NCI-H1436 treated with DMSO at 0.1 percent for 48 hours (cell line): Measurements from ENCODE around the gene PPM1L.
A peak's percentile ranks its signal among the peaks of the same experiment; 100 is the strongest.
"Not testable (repeated sequence)": the region's sequence is repeated elsewhere in the genome, so short reads cannot be mapped to it uniquely, and the experiment has no call there.

Experiments
- DNase-seq: peaks from one replicate; lab custom pipeline; 2025; lab: John Stamatoyannopoulos, UW

Gene PPM1L

DNA sequence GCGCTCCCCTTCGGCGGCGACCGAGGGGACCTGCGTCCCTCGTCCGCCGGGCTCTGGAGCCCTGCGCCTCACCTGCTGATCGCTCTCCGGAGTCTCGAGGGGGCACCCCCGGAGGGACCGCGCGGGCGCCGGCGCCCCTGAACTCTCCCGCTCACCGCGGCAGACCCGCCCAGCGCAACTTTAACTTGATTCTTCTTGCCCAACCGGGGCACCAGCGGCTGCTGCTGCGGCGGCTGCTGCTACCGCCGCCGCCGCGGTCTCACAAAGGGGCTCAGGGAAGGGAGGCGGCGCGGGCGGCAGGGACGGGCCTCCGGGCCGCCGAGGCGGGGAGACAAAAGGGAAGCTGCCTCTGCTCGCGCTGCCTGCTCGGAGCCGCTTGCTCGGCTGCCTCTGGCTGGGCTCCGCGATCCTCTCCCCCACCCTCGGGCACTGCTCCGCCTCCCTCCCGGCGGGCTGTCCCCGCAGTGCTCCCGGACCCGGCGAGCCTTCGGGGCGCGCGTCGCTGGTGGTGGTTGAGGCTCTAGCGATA lies at the start of gene PPM1L:
Gene PPM1L (plus strand): TSS at position 456 of the 529 bp plus-strand sequence.
- DNase-seq, result no peak

DNA sequence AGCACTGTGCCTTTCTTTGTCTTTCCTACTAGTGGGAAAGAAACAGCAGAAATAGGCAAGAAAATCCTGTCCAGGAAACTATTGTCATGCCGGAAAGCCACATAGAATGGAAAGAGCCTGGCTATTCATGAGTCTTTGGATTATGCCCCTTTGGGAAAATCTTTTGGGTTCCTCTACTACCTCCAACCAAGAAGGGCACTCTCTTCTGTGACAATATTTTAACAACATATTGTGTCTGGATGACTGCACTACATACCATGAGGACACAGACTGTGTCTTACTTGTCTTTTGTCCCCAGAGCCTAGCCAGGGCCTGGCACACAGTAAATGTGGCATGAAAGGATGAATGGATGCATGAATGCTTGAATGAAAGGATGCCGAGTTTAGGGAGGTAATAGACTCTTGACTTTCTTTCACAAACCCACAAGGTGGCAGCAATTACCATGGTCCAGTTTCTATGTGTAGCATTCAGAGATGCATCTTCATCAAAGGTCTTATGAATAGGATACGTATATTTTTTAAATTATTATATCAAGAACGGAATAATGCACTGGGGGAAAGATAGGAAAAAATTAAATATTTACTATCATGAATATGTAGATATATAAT lies 48.7 kb upstream of the PPM1L start:
- DNase-seq, result peak; percentile 39

- DNase-seq, result no peak
Measured at GRCh38 chr3:160709477-160710182, 46.4 kb upstream of the PPM1L start.

- not testable (repeated sequence) for DNase-seq
Measured at GRCh38 chr3:160713144-160713543, 42.9 kb upstream of the PPM1L start.

- DNase-seq, result no peak
Measured at GRCh38 chr3:160719710-160720109, 36.3 kb upstream of the PPM1L start.

GRCh38 chr3:160720123-160720746 lies 35.8 kb upstream of the PPM1L start:
- DNase-seq, result no peak

GRCh38 chr3:160722331-160722730 lies 33.7 kb upstream of the PPM1L start:
- DNase-seq, result no peak

DNA sequence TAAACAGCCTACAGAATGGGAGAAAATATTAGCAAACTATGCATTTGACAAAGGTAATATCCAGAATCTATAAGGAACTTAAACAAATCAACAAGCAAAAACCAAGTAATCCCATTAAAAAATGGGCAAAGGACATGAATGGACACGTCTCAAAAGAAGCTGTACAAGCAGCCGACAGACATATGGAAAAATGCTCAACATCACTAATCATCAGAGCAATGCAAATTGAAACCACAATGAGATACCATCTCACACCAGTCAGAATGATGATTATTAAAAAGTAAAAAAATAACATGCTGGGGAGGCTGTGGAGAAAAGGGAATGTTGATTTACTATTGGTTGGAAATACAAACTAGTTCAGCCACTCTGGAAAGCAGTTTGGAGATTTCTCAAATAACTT lies 30.7 kb upstream of the PPM1L start:
- no peak for DNase-seq

DNA sequence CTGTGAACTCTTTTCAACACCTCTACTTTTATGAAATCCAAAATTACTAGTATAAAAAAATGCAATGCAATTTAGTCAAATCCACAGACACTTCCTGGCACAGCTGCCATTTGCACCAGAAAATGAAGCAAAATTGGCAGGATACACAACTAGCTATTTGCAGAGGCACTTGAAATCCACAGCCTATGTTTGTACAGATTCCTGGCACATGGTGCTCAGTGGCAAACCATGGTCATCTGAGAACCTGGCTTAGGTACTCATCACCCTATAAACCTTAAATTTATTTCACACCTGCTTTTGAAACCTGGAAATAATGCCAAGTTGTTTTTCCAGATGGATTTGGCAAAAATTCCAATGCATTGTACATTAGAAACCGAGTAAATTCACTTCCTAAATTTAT lies 20.2 kb upstream of the PPM1L start:
- no peak for DNase-seq

- DNase-seq, result no peak
Measured at GRCh38 chr3:160738048-160738447, 18.0 kb upstream of the PPM1L start.

- DNase-seq, result no peak
Measured at GRCh38 chr3:160739079-160739478, 17.0 kb upstream of the PPM1L start.

DNA sequence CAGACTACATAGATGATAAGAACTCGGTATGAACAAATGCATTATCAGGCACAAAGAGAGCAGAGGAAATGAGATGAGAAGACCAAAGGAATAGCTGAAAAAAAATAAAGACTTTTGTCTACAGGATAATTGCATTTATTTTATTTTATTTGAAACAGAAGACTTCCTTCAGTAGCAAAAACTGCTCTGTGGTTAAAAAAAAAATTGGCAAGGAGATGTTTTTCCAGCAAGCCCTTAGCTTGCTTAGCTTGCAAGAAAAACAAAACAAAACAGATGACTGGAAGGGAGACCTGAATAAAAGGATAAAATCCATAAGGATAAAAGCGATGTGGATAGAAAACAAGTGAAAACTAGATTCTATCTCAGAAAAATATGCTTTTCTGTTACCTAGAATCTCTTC lies 9.1 kb upstream of the PPM1L start:
- no peak for DNase-seq

- DNase-seq, result no peak
Measured at GRCh38 chr3:160747422-160747821, 8.6 kb upstream of the PPM1L start.

- DNase-seq, result no peak
Measured at GRCh38 chr3:160748231-160748630, 7.8 kb upstream of the PPM1L start.

DNA sequence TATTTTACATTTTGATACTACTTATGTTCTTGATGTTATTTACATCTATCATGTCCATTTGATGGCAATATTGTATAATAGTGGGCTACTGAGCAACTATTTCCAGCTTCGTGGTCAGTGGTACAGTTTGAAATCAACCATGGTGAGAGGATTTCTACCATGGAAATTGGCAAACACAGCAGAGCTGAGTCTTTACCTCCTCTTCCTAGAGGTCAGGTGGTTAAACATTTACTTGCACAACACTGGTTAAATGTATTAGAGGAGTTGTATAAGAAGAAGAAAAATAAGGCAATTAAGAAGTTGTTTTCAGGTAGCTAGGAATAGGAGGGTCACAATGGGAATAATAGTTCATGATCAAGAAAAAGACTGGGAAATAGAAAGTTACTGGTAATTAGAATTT lies 7.2 kb upstream of the PPM1L start:
- DNase-seq, result no peak

- no peak for DNase-seq
Measured at GRCh38 chr3:160753953-160754352, 2.1 kb upstream of the PPM1L start.

DNA sequence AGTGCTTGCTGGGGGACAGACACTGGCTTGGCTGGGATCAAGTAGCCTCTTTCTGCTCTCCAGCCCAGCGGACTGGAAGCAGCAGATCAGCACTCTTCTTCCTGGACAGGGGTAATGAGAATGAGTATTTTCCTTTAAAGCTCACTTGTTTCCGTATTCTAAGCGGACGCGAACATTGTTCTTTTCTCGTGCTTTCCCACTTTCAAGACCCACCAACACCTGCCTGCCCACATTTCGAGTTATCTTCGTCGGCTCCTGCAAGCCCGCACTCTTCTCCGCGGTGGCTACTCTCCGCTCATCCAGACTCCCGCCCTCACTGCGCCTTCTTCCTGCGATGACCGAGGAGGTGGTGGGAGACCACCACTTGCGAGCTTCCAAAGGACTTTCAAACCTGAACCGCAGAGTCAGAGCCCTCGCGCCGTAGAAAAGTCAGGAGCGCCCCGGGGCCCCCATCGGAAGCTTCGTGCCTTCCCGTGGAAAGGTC lies 1.6 kb upstream of the PPM1L start:
- no peak for DNase-seq

DNA sequence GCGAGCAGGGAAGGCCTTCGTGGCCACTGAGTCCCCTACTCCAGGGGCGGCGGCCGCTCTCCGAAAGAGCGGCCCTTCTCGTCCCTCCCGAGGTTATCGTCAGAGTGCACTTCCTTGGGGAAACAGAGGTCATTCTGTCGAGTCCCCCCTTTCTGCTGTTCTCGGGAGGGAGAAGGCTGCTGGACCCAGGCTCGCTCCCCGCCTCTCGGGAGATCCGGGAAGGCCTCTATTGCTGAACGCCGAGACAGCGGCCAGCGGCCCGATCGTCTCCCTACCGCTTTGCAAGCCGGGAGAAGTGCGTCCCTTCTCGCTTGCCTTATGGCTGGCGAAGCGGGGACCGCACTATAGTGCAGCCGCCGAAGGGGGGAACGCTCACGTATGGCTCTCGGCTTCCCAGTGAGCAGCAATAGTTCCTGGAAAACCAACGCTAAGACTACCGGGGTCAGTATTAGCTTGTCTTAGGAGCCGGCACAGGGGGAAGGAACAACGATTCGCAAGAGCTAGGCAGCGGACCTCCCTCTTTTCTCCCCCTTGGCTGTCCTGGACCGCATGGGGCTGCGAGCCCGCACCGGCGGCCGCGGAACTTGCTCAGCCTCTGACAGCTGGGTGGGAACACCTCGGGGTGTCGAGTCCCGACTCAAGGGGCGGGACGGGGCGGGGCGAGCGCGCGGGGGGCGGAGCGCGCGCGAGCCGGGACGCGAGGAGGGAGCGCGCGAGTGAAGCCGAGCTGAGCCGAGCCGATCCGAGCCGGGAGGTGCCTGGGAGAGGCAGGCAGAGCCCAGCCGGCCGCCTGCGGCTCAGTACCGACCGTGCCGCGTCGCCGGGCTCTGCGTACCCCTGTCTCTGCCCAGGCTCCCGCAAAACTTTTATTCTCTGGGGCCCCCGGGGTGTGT lies 930 bp upstream of the PPM1L start:
- peak; percentile 87 for DNase-seq

DNA sequence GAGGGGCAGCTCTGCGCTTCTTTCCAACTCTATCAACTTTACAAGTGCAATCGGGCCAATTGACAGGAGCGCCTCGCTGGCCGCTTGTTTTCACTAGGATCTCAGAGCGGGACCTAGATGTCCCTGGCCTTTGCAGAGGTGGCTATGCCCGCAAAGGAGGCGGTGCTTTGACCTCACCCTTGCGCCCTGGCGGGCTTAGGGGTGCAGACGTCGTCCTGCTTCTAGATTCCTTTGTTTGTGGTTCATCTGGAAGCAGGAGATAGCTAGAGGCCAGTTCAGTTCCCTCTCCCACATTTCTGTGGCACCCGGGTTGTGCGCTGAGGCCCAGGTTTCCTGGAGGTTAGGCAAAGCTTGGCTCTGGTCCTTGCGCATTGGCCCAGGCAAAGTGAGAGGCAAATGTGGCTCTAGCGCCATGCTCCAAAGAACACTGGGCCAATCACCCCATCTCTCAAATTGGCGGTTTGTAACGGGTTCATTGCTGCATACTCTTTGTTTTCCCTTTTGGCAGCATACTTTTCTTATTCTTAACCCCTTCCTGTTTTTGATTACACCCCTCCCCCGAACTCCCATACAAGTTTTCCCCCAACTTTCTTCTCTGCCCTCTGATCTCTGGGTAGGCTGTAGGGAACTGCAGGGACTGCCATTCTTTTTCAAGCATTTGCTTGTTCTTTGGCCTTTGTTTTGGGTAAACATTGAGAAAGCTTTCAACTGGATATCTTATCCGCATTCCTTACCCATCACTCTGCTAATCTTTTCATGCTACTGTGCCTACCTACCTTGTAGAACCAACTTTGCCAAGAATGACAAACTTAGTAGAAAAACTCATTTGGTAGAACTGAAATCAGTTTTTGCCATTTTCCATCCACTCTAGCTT lies 1.4 kb downstream of the PPM1L start:
- no peak for DNase-seq

DNA sequence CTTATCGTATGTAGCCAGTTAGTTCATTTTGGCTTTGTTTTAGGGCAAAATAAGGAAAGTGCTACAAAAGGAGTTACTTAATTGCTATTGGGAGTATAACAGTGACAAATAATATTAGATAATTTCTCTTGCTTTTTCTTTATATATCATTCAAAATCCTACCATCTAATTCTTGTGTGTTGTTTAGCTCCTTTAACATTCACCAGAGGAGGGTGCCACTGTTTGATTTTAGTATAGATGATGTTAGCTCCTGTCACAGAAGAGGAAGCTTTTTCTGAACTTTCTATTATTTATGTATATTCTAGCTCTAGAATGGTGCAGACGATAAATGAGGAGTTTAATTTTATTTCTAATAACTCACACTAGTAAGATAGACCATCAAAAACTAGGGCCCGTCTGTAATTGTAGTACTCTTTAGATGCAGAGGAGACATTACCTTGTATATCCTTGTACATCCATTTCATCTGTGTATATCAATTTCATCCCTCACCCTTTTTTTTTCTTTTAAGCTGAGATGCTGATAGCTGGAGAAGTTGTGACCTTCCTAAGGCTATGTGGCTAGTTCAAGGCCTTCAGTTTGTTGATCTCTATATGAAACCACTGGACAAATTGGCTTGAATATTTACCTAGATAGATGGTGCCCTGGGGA lies 3.0 kb downstream of the PPM1L start:
- no peak for DNase-seq

GRCh38 chr3:160763073-160763472 lies 7.0 kb downstream of the PPM1L start:
- DNase-seq, result no peak
